Tibial artery (tissue), 4 donors: Measurements from ENCODE around the gene TLCD3A.

Source experiments
- DNase-seq, 2 donors: peaks; one replicate each; pipeline ENCODE4 v3.0.0-alpha.2; 2019
- H3K27ac ChIP-seq, 2 donors: fragments of 200-600 bp; sonication (generic) in 1 of 2; 1 replicate in 1 of 2; 2 replicates in 1 of 2; pipeline ENCODE4 v1.5.1; 2018 to 2019; ENCODE audit warnings: mild to moderate bottlenecking in 1 of 2
- H3K27me3 ChIP-seq, 2 donors: fragments of 200-600 bp; sonication (generic) in 1 of 2; one replicate each; pipeline versions ENCODE4 v1.5.1 to v1.6.0; 2016 to 2019
- H3K36me3 ChIP-seq, 3 donors: fragments of 200-600 bp; sonication (generic) in 2 of 3; one replicate each; pipeline ENCODE4 v1.5.1; 2016 to 2019; ENCODE audit warnings: mild to moderate bottlenecking in 2 of 3
- H3K4me1 ChIP-seq, 4 donors: fragments of 200-600 bp; sonication (generic) in 2 of 4; 1 replicate in 3 of 4; 2 replicates in 1 of 4; pipeline ENCODE4 v1.5.1; 2016 to 2019
- H3K4me3 ChIP-seq, 2 donors: fragments of 200-600 bp; sonication (generic) in 1 of 2; 1 replicate in 1 of 2; 2 replicates in 1 of 2; pipeline ENCODE4 v1.5.1; 2018 to 2019; ENCODE audit warnings: mild to moderate bottlenecking in 2 of 2
- H3K9me3 ChIP-seq, 3 donors: fragments of 200-600 bp; sonication (generic) in 1 of 3; one replicate each; pipeline ENCODE4 v1.5.1; 2016 to 2019
- CTCF ChIP-seq, 2 experiments: fragments of 200-600 bp in 1 of 2; fragments of 450-650 bp in 1 of 2; IDR thresholded peaks; one replicate each; pipeline ENCODE4 v1.5.1; 2017 to 2019; ENCODE audit warnings: antibody characterized with exemption in 2 of 2, mild to moderate bottlenecking in 1 of 2, moderate library complexity in 1 of 2
- intact Hi-C: fragments of 100-400 bp; cut with DNase I; formaldehyde crosslinking; loops from one replicate; pipeline ENCODE4 v1.15.0; 2023; ENCODE audit warnings: low total_unique reads

TLCD3A gene

GRCh38 chr17:760371-760770, 28.0 kb downstream of the TLCD3A start:
- no peaks in the 10 kb centered on the region for H3K27me3 ChIP-seq
- TF ChIP-seq CTCF (IDR thresholded peaks at IDR 0.05), result no peak
- H3K4me3 ChIP-seq, result no peak overlapping the region
- H3K9me3 ChIP-seq, result no peaks in the 10 kb centered on the region
- no peak for DNase-seq
- H3K4me1 ChIP-seq, result peaks cover 0 to 7% (median 0%) of the 10 kb centered on the region in 4 donors
- intact Hi-C loops, result no loop called here
- no peak overlapping the region for H3K27ac ChIP-seq
- peaks cover 29 to 85% (median 35%) of the 10 kb centered on the region in 3 donors for H3K36me3 ChIP-seq

GRCh38 chr17:767076-767475, 34.7 kb downstream of the TLCD3A start:
- Histone ChIP-seq H3K4me3 (no peak overlapping the region), H3K9me3 (no peaks in the 10 kb centered on the region), H3K4me1 (no peaks in the 10 kb centered on the region), H3K27ac (no peak overlapping the region), H3K27me3 (no peaks in the 10 kb centered on the region), H3K36me3 (peaks cover 59 to 95% (median 66%) of the 10 kb centered on the region in 3 donors)
- intact Hi-C loops, result no loop called here
- TF ChIP-seq CTCF (IDR thresholded peaks at IDR 0.05), result no peak
- no peak for DNase-seq

- Histone ChIP-seq H3K36me3 (peaks cover 55 to 96% (median 83%) of the 10 kb centered on the region in 3 donors), H3K27ac (no peak overlapping the region), H3K4me3 (no peak overlapping the region), H3K27me3 (no peaks in the 10 kb centered on the region), H3K4me1 (no peaks in the 10 kb centered on the region), H3K9me3 (no peaks in the 10 kb centered on the region)
- TF ChIP-seq CTCF (IDR thresholded peaks at IDR 0.05), result no peak
- DNase-seq, result no peak
- intact Hi-C loops, result no loop called here
These were observed 40.6 kb downstream of the TLCD3A start for GRCh38 chr17:773016-773415.

- no peak overlapping the region for H3K4me3 ChIP-seq
- H3K36me3 ChIP-seq, result peaks cover 57 to 96% (median 89%) of the 10 kb centered on the region in 3 donors
- intact Hi-C loops, result no loop called here
- H3K27ac ChIP-seq, result no peak overlapping the region
- no peaks in the 10 kb centered on the region for H3K27me3 ChIP-seq
- H3K4me1 ChIP-seq, result no peaks in the 10 kb centered on the region
- no peak for DNase-seq
- no peaks in the 10 kb centered on the region for H3K9me3 ChIP-seq
- no peak for TF ChIP-seq CTCF (IDR thresholded peaks at IDR 0.05)
These were observed 41.3 kb downstream of the TLCD3A start for GRCh38 chr17:773467-774312.

GRCh38 chr17:774313-774584, 41.9 kb downstream of the TLCD3A start:
- Histone ChIP-seq H3K36me3 (peaks cover 54 to 93% (median 85%) of the 10 kb centered on the region in 3 donors), H3K27ac (no peak overlapping the region), H3K4me3 (no peak overlapping the region), H3K9me3 (no peaks in the 10 kb centered on the region), H3K27me3 (no peaks in the 10 kb centered on the region), H3K4me1 (no peaks in the 10 kb centered on the region)
- intact Hi-C loops, result no loop called here
- no peak for TF ChIP-seq CTCF (IDR thresholded peaks at IDR 0.05)
- no peak for DNase-seq
